ENCODE data around the gene NUDT21.

DNA sequence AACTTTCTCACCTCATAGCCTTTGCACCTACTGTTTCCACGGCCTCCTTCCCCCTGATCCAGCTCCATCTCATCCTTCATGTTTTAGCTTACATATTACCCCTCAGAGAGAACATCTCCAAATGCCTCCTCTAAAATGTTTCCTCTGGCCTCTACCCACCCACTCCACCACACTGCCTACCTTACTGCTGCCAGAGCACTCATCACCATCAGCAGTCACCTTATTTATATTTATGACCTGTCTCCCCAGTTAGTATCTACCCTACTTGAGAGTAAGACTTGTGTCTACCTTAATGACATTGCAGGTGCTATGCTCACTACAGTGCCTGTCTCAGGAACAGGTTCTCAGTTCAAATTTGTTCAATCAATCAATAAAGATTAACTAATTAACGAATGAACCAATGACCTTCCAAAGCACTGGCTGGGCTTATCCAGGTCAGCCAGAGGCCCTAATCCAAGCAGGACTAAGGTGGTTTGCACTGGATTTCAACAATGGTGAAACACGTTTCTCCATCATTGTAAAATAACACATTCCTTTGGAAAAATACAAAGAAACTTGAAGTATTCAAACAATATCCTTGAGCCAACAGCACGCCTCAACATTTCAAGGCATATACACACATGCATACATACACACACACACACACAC lies 66.9 kb downstream of the NUDT21 start:
- TF ChIP-seq YY1 (IDR thresholded peaks at IDR 0.05; ENCODE audit: low read depth, low read length) (no peak), ZSCAN29 (IDR thresholded peaks at IDR 0.05) (no peak), MAX (IDR thresholded peaks at IDR 0.05; ENCODE audit: low read depth, low read length) (no peak), KDM1A (IDR thresholded peaks at IDR 0.05; ENCODE audit: borderline replicate concordance) (no peak), CTCF (IDR thresholded peaks at IDR 0.05 in 2 of 3, conservative IDR thresholded peaks at IDR 0.05 in 1 of 3; ENCODE audit: control insufficient read depth in 2 of 3, extremely low read depth in 1 of 3, insufficient read depth in 1 of 3, low read depth in 3 of 3, low read length in 3 of 3) (no peak), CHD2 (IDR thresholded peaks at IDR 0.05; ENCODE audit: borderline replicate concordance, low read depth, low read length) (no peak), NFYB (IDR thresholded peaks at IDR 0.05; ENCODE audit: insufficient read depth, low read depth, low read length) (no peak), CREM (IDR thresholded peaks at IDR 0.05; ENCODE audit: low read depth) (no peak), USF1 (IDR thresholded peaks at IDR 0.05; ENCODE audit: borderline replicate concordance, extremely low read length, insufficient read depth, low read depth, low read length) (no peak), NR2C2 (IDR thresholded peaks at IDR 0.05; ENCODE audit: borderline replicate concordance, control insufficient read depth, insufficient read length, low read depth) (no peak), FOXK2 (IDR thresholded peaks at IDR 0.05) (no peak), TAF1 (IDR thresholded peaks at IDR 0.05; ENCODE audit: borderline replicate concordance, low read depth, low read length) (no peak)
- TF ChIP-seq, protein P1, sequence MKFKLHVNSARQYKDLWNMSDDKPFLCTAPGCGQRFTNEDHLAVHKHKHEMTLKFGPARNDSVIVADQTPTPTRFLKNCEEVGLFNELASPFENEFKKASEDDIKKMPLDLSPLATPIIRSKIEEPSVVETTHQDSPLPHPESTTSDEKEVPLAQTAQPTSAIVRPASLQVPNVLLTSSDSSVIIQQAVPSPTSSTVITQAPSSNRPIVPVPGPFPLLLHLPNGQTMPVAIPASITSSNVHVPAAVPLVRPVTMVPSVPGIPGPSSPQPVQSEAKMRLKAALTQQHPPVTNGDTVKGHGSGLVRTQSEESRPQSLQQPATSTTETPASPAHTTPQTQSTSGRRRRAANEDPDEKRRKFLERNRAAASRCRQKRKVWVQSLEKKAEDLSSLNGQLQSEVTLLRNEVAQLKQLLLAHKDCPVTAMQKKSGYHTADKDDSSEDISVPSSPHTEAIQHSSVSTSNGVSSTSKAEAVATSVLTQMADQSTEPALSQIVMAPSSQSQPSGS (IDR thresholded peaks at IDR 0.05; ENCODE audit: low read length): no peak

Data from GM12878 (cell line).